Muscle layer of colon (tissue), 2 donors: ENCODE measurements around the gene CYP17A1.
A peak's percentile ranks its signal among the peaks of the same experiment; 100 is the strongest.

ENCODE experiments used
- H3K27ac ChIP-seq: one replicate; pipeline ENCODE4 v1.7.0; 2013; ENCODE audit warnings: low read depth, mild to moderate bottlenecking, low read length, moderate library complexity
- H3K27me3 ChIP-seq, 2 donors: one replicate each; pipeline ENCODE4 v1.7.0; 2013; ENCODE audit warnings: low read length in 2 of 2, mild to moderate bottlenecking in 2 of 2; ENCODE audit not compliant: insufficient read depth in 2 of 2, control insufficient read depth in 1 of 2
- H3K36me3 ChIP-seq: one replicate; pipeline ENCODE4 v1.7.0; 2013; ENCODE audit warnings: mild to moderate bottlenecking, low read length; ENCODE audit not compliant: insufficient read depth
- H3K4me1 ChIP-seq: one replicate; pipeline ENCODE4 v1.7.0; 2013; ENCODE audit warnings: mild to moderate bottlenecking, low read length; ENCODE audit not compliant: insufficient read depth
- H3K4me3 ChIP-seq, 2 donors: one replicate each; pipeline ENCODE4 v1.7.0; 2013; ENCODE audit warnings: low read length in 2 of 2, low read depth in 1 of 2, mild to moderate bottlenecking in 1 of 2, moderate library complexity in 1 of 2
- H3K9ac ChIP-seq: one replicate; pipeline ENCODE4 v1.7.0; 2013; ENCODE audit warnings: low read length
- H3K9me3 ChIP-seq: one replicate; pipeline ENCODE4 v1.7.0; 2013; ENCODE audit warnings: mild to moderate bottlenecking, low read length
- donor health status: abdominal sarcoma.
- donor health status: Adenocarcinoma of cecum.

Gene CYP17A1

GRCh38 chr10:102781921-102782557 is 55.2 kb downstream of the CYP17A1 start:
- Histone ChIP-seq H3K9me3 (no peaks in the 10 kb centered on the region), H3K27me3 (no peaks in the 10 kb centered on the region), H3K4me3 (peak overlapping the region in 1 of 2 donors; percentile 29), H3K27ac (peak overlapping the region; percentile 91), H3K9ac (no peak overlapping the region), H3K4me1 (peaks cover 87% of the 10 kb centered on the region), H3K36me3 (no peaks in the 10 kb centered on the region)

GRCh38 chr10:102781090-102781920 is 55.9 kb downstream of the CYP17A1 start:
- H3K4me1 ChIP-seq: peaks cover 87% of the 10 kb centered on the region
- no peaks in the 10 kb centered on the region for H3K36me3 ChIP-seq
- no peak overlapping the region for H3K4me3 ChIP-seq
- H3K9ac ChIP-seq: peak overlapping the region; percentile 42
- peak overlapping the region; percentile 91 for H3K27ac ChIP-seq
- H3K27me3 ChIP-seq: no peaks in the 10 kb centered on the region
- H3K9me3 ChIP-seq: no peaks in the 10 kb centered on the region
